ENCODE results near the gene CISTR.

- no peak for TF ChIP-seq CTCF (IDR thresholded peaks at IDR 0.05)
- no peak for TF ChIP-seq POLR2A (IDR thresholded peaks at IDR 0.05)
Observed at GRCh38 chr12:53761306-53761705, 9.5 kb upstream of the CISTR start.
